ENCODE data around the gene COX8A. TPM values are rescaled to one million over a fixed set of nuclear protein-coding genes. Genes with fewer than 3 reads are reported as not detected.

Gene COX8A
- total RNA-seq, 2 experiments from 2014 or later: 89.1 to 105 TPM

- DNase-seq (no peak), ATAC-seq (ENCODE audit: poor library complexity) (no peak)
- ChIA-PET CTCF (no interaction called here), POLR2A (no interaction called here)
- no peaks in the 10 kb centered on the region for H3K27me3 ChIP-seq (ENCODE audit: control insufficient read depth in 1 of 2, insufficient read depth in 2 of 2, low read length in 2 of 2)
- H3K4me3 ChIP-seq (ENCODE audit: low read length): no peak overlapping the region
- peaks cover 23% of the 10 kb centered on the region for H3K4me1 ChIP-seq (ENCODE audit: insufficient read depth, low read length)
- peaks cover 26% of the 10 kb centered on the region for H3K4me1 Mint-ChIP-seq (ENCODE audit: low read depth)
- H3K27ac ChIP-seq (ENCODE audit: low read depth in 1 of 2, low read length in 2 of 2): no peak overlapping the region
- H3K9me3 ChIP-seq (ENCODE audit: control insufficient read depth in 1 of 2, insufficient read depth in 1 of 2, low read length in 2 of 2): no peaks in the 10 kb centered on the region
- intact Hi-C loops (cut with DNase I, micrococcal nuclease): no loop called here
- H3K27ac Mint-ChIP-seq: no peak overlapping the region
- H3K4me3 Mint-ChIP-seq: no peak overlapping the region
- H3K36me3 Mint-ChIP-seq (ENCODE audit: low read depth): no peaks in the 10 kb centered on the region
- no peaks in the 10 kb centered on the region for H3K27me3 Mint-ChIP-seq
- no peak for TF ChIP-seq CTCF (IDR thresholded peaks at IDR 0.05)
- H3K36me3 ChIP-seq (ENCODE audit: insufficient read depth, low read length): peaks cover 14% of the 10 kb centered on the region
- no peaks in the 10 kb centered on the region for H3K9me3 Mint-ChIP-seq
Observed at GRCh38 chr11:63941901-63942300, 32.5 kb upstream of the COX8A start.

GRCh38 chr11:63942803-63943202 is 31.6 kb upstream of the COX8A start:
- Mint-ChIP-seq H3K9me3 (no peaks in the 10 kb centered on the region), H3K4me1 (ENCODE audit: low read depth) (peaks cover 26% of the 10 kb centered on the region), H3K36me3 (ENCODE audit: low read depth) (no peaks in the 10 kb centered on the region), H3K4me3 (no peak overlapping the region), H3K27me3 (no peaks in the 10 kb centered on the region), H3K27ac (no peak overlapping the region)
- CTCF ChIA-PET: no interaction called here
- Histone ChIP-seq H3K27ac (ENCODE audit: low read depth in 1 of 2, low read length in 2 of 2) (no peak overlapping the region), H3K27me3 (ENCODE audit: control insufficient read depth in 1 of 2, insufficient read depth in 2 of 2, low read length in 2 of 2) (no peaks in the 10 kb centered on the region), H3K9me3 (ENCODE audit: control insufficient read depth in 1 of 2, insufficient read depth in 1 of 2, low read length in 2 of 2) (no peaks in the 10 kb centered on the region), H3K4me3 (ENCODE audit: low read length) (no peak overlapping the region), H3K4me1 (ENCODE audit: insufficient read depth, low read length) (peaks cover 21% of the 10 kb centered on the region), H3K36me3 (ENCODE audit: insufficient read depth, low read length) (peaks cover 15% of the 10 kb centered on the region)
- DNase-seq (no peak), ATAC-seq (ENCODE audit: poor library complexity) (no peak)
- TF ChIP-seq CTCF (IDR thresholded peaks at IDR 0.05): no peak
- POLR2A ChIA-PET: no interaction called here
- intact Hi-C loops (cut with DNase I, micrococcal nuclease): no loop called here

- Histone ChIP-seq H3K9me3 (ENCODE audit: control insufficient read depth in 1 of 2, insufficient read depth in 1 of 2, low read length in 2 of 2) (no peaks in the 10 kb centered on the region), H3K27me3 (ENCODE audit: control insufficient read depth in 1 of 2, insufficient read depth in 2 of 2, low read length in 2 of 2) (no peaks in the 10 kb centered on the region), H3K4me3 (ENCODE audit: low read length) (no peak overlapping the region), H3K27ac (ENCODE audit: low read depth in 1 of 2, low read length in 2 of 2) (no peak overlapping the region), H3K4me1 (ENCODE audit: insufficient read depth, low read length) (peaks cover 4% of the 10 kb centered on the region), H3K36me3 (ENCODE audit: insufficient read depth, low read length) (peaks cover 15% of the 10 kb centered on the region)
- H3K27ac Mint-ChIP-seq: no peak overlapping the region
- no peaks in the 10 kb centered on the region for H3K27me3 Mint-ChIP-seq
- intact Hi-C loops (cut with DNase I, micrococcal nuclease): loop anchor here (1.0 kb wide), 1 partner anchor 108 kb away; no protein-coding TSS in a partner anchor
- H3K9me3 Mint-ChIP-seq: no peaks in the 10 kb centered on the region
- no peaks in the 10 kb centered on the region for H3K36me3 Mint-ChIP-seq (ENCODE audit: low read depth)
- CTCF ChIA-PET: interaction anchor here (0.7 to 2.9 kb wide), 7 partner anchors 21 to 177 kb away, joined by 3 to 43 read pairs (median 6); partner anchors contain the start of genes COX8A, MARK2, RCOR2 and ZFTA
- no peak for TF ChIP-seq CTCF (IDR thresholded peaks at IDR 0.05)
- ATAC-seq (ENCODE audit: poor library complexity) (no peak), DNase-seq (no peak)
- H3K4me1 Mint-ChIP-seq (ENCODE audit: low read depth): peaks cover 13% of the 10 kb centered on the region
- POLR2A ChIA-PET: interaction anchor here (1.5 to 3.8 kb wide), 2 partner anchors 23 to 107 kb away, joined by 3 to 36 read pairs; partner anchors contain the start of gene MARK2
- no peak overlapping the region for H3K4me3 Mint-ChIP-seq
Observed at GRCh38 chr11:63944987-63945386, 29.4 kb upstream of the COX8A start.
